GM21423 (cell line): ENCODE data around the gene TCTN3.
"Not testable (repeated sequence)": the region's sequence is repeated elsewhere in the genome, so short reads cannot be mapped to it uniquely, and the experiment has no call there.

ENCODE experiments used
- ATAC-seq: cut with Tn5 transposase; IDR thresholded peaks from one replicate; pipeline ENCODE4 v1.9.1; 2021; ENCODE audit warnings: mild to moderate bottlenecking, moderate library complexity; ENCODE audit not compliant: unreplicated experiment

Gene TCTN3

GRCh38 chr10:95637140-95637539, 56.6 kb downstream of the TCTN3 start:
- no peak for ATAC-seq

DNA sequence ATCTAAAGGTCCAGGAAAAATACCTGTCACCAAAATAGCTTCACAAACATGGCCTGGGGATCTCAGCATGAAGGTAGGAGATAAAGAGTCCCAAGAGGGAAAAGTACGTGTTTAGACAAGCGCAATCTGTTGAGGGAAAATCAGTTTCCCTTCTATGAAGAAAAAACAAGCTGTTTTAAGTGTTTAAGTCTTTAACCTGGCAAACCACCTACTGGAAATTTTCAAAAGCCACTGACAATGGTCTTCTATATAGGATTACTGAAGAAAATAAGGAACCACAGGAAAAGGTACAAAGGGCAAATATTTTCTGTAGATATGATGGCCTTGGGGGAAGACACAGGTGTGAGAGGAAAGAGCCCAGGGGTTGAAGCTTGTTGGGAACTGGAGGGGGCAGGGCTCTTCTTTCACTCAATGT, 58.4 kb downstream of the TCTN3 start:
- ATAC-seq = no peak

- ATAC-seq = no peak
Measured at GRCh38 chr10:95628786-95629185, 64.9 kb downstream of the TCTN3 start.

DNA sequence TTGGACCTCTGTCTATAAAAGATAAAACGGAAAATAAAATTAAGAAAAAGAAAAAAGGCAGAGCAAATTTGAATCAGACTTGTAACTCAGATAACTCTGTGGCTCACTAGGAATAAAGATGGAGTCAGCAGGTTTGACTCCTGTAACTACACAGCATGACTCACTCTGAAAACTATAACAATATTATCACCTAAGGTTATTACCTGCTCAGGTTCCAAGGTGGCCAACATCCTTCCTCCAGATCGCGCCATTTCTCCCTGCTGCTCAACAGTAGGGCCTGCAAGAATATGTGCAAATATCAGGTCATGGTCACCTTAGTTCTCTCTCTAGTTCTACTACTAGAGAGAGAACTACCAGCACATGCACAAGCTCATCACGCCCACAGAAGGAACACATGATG, 67.2 kb downstream of the TCTN3 start:
- ATAC-seq = no peak

DNA sequence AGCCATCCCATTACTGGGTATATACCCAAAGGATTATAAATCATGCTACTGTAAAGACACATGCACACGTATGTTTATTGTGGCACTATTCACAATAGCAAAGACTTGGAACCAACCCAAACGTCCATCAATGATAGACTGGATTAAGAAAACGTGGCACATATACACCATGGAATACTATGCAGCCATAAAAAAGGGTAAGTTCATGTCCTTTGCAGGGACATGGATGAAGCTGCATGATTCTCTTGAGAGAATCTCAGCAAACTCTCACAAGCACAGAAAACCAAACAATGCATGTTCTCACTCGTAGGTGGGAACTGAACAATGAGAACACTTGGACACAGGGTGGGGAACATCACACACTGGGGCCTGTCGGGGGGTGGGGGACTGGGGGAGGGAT, 73.3 kb downstream of the TCTN3 start:
- ATAC-seq = not testable (repeated sequence)

DNA sequence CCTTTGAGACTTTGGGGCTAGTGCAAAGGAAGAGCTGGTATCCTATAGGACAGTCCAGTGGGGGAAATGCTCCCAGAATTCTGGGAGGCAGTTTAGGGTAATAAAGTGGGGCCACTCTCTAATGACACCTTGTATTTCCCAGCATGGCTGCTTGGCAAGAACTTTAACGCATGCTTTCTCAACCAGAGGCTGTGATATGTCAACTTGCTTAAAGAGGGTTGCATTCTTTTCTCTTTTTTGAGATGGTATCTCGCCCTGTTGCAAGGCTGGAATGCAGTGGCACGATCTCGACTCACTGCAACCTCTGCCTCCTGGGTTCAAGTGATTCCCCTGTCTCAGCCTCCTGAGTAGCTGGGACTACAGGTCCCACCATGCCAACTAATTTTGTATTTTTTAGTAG, 75.6 kb downstream of the TCTN3 start:
- ATAC-seq = no peak

GRCh38 chr10:95616446-95616845, 77.3 kb downstream of the TCTN3 start:
- ATAC-seq = no peak
